BJ (cell line): ENCODE results near the gene RHBDD1. TPM values are rescaled to one million over a fixed set of nuclear protein-coding genes. Genes with fewer than 3 reads are reported as not detected.

ENCODE experiments used
- CTCF ChIA-PET: fragments of 350-600 bp; formaldehyde crosslinking; extraction: SDS; loops from one replicate; lab custom pipeline; 2021; ENCODE audit warnings: antibody characterized with exemption, inconsistent platforms; lab: Yijun Ruan, JAX
- POLR2A ChIA-PET: fragments of 300-600 bp; sonication (Branson Sonifier 250); formaldehyde crosslinking; extraction: SDS; loops from one replicate; lab custom pipeline; 2021; ENCODE audit warnings: antibody characterized with exemption; lab: Charles Lee
- DNase-seq: peaks from one replicate; pipeline ENCODE4 v3.0.0-alpha.2; 2011; ENCODE audit warnings: low read depth
- H3K27me3 ChIP-seq: 2 replicates; pipeline ENCODE4 v1.6.0; 2011; ENCODE audit warnings: low read length; ENCODE audit not compliant: control insufficient read depth, insufficient read depth
- H3K36me3 ChIP-seq: 2 replicates; pipeline ENCODE4 v1.5.1; 2011; ENCODE audit warnings: low read length; ENCODE audit not compliant: control insufficient read depth, insufficient read depth
- H3K4me3 ChIP-seq: 2 replicates; pipeline ENCODE4 v1.5.1; 2011; ENCODE audit warnings: low read depth, mild to moderate bottlenecking, control low read depth, low read length
- CTCF ChIP-seq: IDR thresholded peaks from 2 replicates; pipeline ENCODE4 v1.5.1; 2011; ENCODE audit warnings: low read depth, mild to moderate bottlenecking, control low read depth, inconsistent platforms, low read length, moderate library complexity; ENCODE audit not compliant: insufficient read depth
- polyA plus RNA-seq: library from polyadenylated mRNA; depleted of rRNA; stranded (reverse); fragments of >200 nt; gene quantifications from 2 replicates; pipeline ENCODE4 v1.2.3, GENCODE V29; 2011

Gene RHBDD1
- polyA plus RNA-seq, 1 experiment: 29.2 TPM

- Histone ChIP-seq H3K36me3 (no peaks in the 10 kb centered on the region), H3K4me3 (no peak overlapping the region), H3K27me3 (no peaks in the 10 kb centered on the region)
- CTCF ChIA-PET: interaction anchor here (2.1 kb wide), 1 partner anchor 23 kb away, joined by 4 read pairs; no protein-coding TSS in a partner anchor
- no peak for TF ChIP-seq CTCF
- DNase-seq: no peak
- POLR2A ChIA-PET: no interaction called here
Measured at GRCh38 chr2:227010433-227010832, 174.6 kb downstream of the RHBDD1 start.

- no peak for DNase-seq
- ChIA-PET CTCF (no interaction called here), POLR2A (no interaction called here)
- no peak for TF ChIP-seq CTCF
- Histone ChIP-seq H3K4me3 (no peak overlapping the region), H3K36me3 (no peaks in the 10 kb centered on the region), H3K27me3 (no peaks in the 10 kb centered on the region)
Measured at GRCh38 chr2:227013330-227013729, 177.5 kb downstream of the RHBDD1 start.

GRCh38 chr2:227013881-227014280 is 178.0 kb downstream of the RHBDD1 start:
- ChIA-PET CTCF (no interaction called here), POLR2A (no interaction called here)
- TF ChIP-seq CTCF: no peak
- H3K36me3 ChIP-seq: no peaks in the 10 kb centered on the region
- no peaks in the 10 kb centered on the region for H3K27me3 ChIP-seq
- DNase-seq: no peak
- no peak overlapping the region for H3K4me3 ChIP-seq

- no peaks in the 10 kb centered on the region for H3K36me3 ChIP-seq
- no peaks in the 10 kb centered on the region for H3K27me3 ChIP-seq
- TF ChIP-seq CTCF: no peak
- DNase-seq: no peak
- H3K4me3 ChIP-seq: no peak overlapping the region
- ChIA-PET CTCF (interaction anchor here (0.6 to 1.4 kb wide), 2 partner anchors 16 to 78 kb away, joined by 3 read pairs; no protein-coding TSS in a partner anchor), POLR2A (no interaction called here)
Measured at GRCh38 chr2:227016894-227017293, 181.0 kb downstream of the RHBDD1 start.

GRCh38 chr2:227020416-227020815 is 184.6 kb downstream of the RHBDD1 start:
- CTCF ChIA-PET: no interaction called here
- no peak for TF ChIP-seq CTCF
- no peak for DNase-seq
- POLR2A ChIA-PET: no interaction called here
- no peaks in the 10 kb centered on the region for H3K27me3 ChIP-seq
- no peaks in the 10 kb centered on the region for H3K36me3 ChIP-seq
- no peak overlapping the region for H3K4me3 ChIP-seq
